CD14-positive monocyte (primary cell): ENCODE results near the gene SLC2A4RG. TPM values are rescaled to one million over a fixed set of nuclear protein-coding genes. Genes with fewer than 3 reads are reported as not detected.

Experiments used
- DNase-seq, 3 donors: peaks; one replicate each; pipeline ENCODE4 v3.0.0-alpha.2; 2011 to 2022
- H2AFZ ChIP-seq: 2 replicates; pipeline ENCODE4 v1.6.0; 2012; ENCODE audit warnings: mild to moderate bottlenecking, low read depth, low read length, inconsistent platforms; ENCODE audit not compliant: insufficient read depth, poor library complexity, severe bottlenecking
- H3K27ac ChIP-seq, 2 donors: 1 replicate in 1 of 2; 2 replicates in 1 of 2; pipeline ENCODE4 v1.5.1; 2012 to 2013; ENCODE audit warnings: low read length in 2 of 2, control low read depth in 1 of 2, inconsistent platforms in 1 of 2, low read depth in 1 of 2, mild to moderate bottlenecking in 1 of 2
- H3K27me3 ChIP-seq, 2 donors: one replicate each; pipeline versions ENCODE4 v1.6.0 to v1.6.1; 2011 to 2013; ENCODE audit warnings: low read length in 2 of 2; ENCODE audit not compliant: control insufficient read depth in 2 of 2, insufficient read depth in 2 of 2
- H3K36me3 ChIP-seq, 2 donors: replicated peaks in 1 of 2; 1 replicate in 1 of 2; 2 replicates in 1 of 2; pipeline versions ENCODE4 v1.5.1 to v1.6.1; 2012 to 2013; ENCODE audit warnings: low read length in 2 of 2, control low read depth in 1 of 2, inconsistent platforms in 1 of 2, mild to moderate bottlenecking in 1 of 2; ENCODE audit not compliant: insufficient read depth in 2 of 2, control insufficient read depth in 1 of 2
- H3K4me1 ChIP-seq, 2 donors: 1 replicate in 1 of 2; 2 replicates in 1 of 2; pipeline versions ENCODE4 v1.5.1 to v1.6.1; 2012 to 2013; ENCODE audit warnings: low read length in 2 of 2, control low read depth in 1 of 2, inconsistent platforms in 1 of 2, mild to moderate bottlenecking in 1 of 2, moderate library complexity in 1 of 2; ENCODE audit not compliant: insufficient read depth in 2 of 2, control insufficient read depth in 1 of 2
- H3K4me2 ChIP-seq: replicated peaks from 2 replicates; pipeline ENCODE3; 2012; ENCODE audit warnings: low read length, moderate library complexity, mild to moderate bottlenecking; ENCODE audit not compliant: poor library complexity, severe bottlenecking; ENCODE audit errors: extremely low read depth
- H3K4me3 ChIP-seq, 3 experiments: fragments of 200-600 bp in 1 of 3; sonication (generic) in 1 of 3; replicated peaks in 1 of 3; 1 replicate in 2 of 3; 2 replicates in 1 of 3; pipeline ENCODE4 v1.5.1; 2011 to 2013; ENCODE audit warnings: low read length in 3 of 3, mild to moderate bottlenecking in 3 of 3, control low read depth in 2 of 3, low read depth in 2 of 3, inconsistent platforms in 1 of 3, moderate library complexity in 1 of 3
- H3K79me2 ChIP-seq: 2 replicates; pipeline ENCODE4 v1.6.0; 2012; ENCODE audit warnings: mild to moderate bottlenecking, control low read depth, inconsistent platforms, low read length, moderate library complexity; ENCODE audit not compliant: insufficient read depth
- H3K9ac ChIP-seq: 2 replicates; pipeline ENCODE4 v1.6.0; 2017; ENCODE audit warnings: low read length, mild to moderate bottlenecking; ENCODE audit not compliant: insufficient read depth, poor library complexity, severe bottlenecking
- H3K9me3 ChIP-seq, 2 donors: replicated peaks in 1 of 2; 1 replicate in 1 of 2; 2 replicates in 1 of 2; pipeline versions ENCODE4 v1.5.1 to v1.6.1; 2012 to 2013; ENCODE audit warnings: low read length in 2 of 2, control low read depth in 1 of 2; ENCODE audit not compliant: control insufficient read depth in 1 of 2, insufficient read depth in 1 of 2
- H4K20me1 ChIP-seq: 2 replicates; pipeline ENCODE4 v1.6.0; 2012; ENCODE audit warnings: mild to moderate bottlenecking, low read length, control low read depth, moderate library complexity; ENCODE audit not compliant: insufficient read depth
- H3K27ac Mint-ChIP-seq, 7 donors: one replicate each; pipeline ENCODE4 v1.8.0; 2020; ENCODE audit warnings: mild to moderate bottlenecking in 7 of 7, mixed read lengths in 7 of 7, moderate library complexity in 6 of 7, inconsistent platforms in 2 of 7
- H3K27me3 Mint-ChIP-seq, 3 donors: one replicate each; pipeline ENCODE4 v1.8.0; 2021 to 2022; ENCODE audit warnings: low read depth in 3 of 3, mild to moderate bottlenecking in 3 of 3, mixed read lengths in 3 of 3, moderate library complexity in 3 of 3, inconsistent platforms in 1 of 3
- H3K36me3 Mint-ChIP-seq, 2 donors: one replicate each; pipeline ENCODE4 v1.8.0; 2020; ENCODE audit warnings: mixed read lengths in 2 of 2, inconsistent platforms in 1 of 2, mild to moderate bottlenecking in 1 of 2
- H3K4me1 Mint-ChIP-seq: one replicate; pipeline ENCODE4 v1.8.0; 2020; ENCODE audit warnings: mild to moderate bottlenecking, mixed read lengths
- H3K4me3 Mint-ChIP-seq, 2 donors: one replicate each; pipeline ENCODE4 v1.8.0; 2020; ENCODE audit warnings: mild to moderate bottlenecking in 2 of 2, mixed read lengths in 2 of 2, moderate library complexity in 1 of 2
- H3K9me3 Mint-ChIP-seq, 7 donors: one replicate each; pipeline ENCODE4 v1.8.0; 2020 to 2022; ENCODE audit warnings: mixed read lengths in 7 of 7, mild to moderate bottlenecking in 6 of 7, moderate library complexity in 6 of 7, inconsistent platforms in 2 of 7
- CTCF ChIP-seq: fragments of 200-600 bp; IDR thresholded peaks from one replicate; pipeline ENCODE4 v1.8.0; 2022; ENCODE audit warnings: antibody characterized with exemption, mild to moderate bottlenecking
- WGBS: methylation state at CpG from one replicate; pipeline ENCODE4 v1.1.5; 2013; ENCODE audit warnings: missing lambda C conversion rate; ENCODE audit not compliant: insufficient coverage; 5-methylcytosine and 5-hydroxymethylcytosine counted together
- intact Hi-C, 2 donors: fragments of 100-400 bp; cut with micrococcal nuclease; formaldehyde crosslinking; loops; one replicate each; pipeline versions ENCODE4 v1.15.0 to v1.15.1; 2023
- polyA plus RNA-seq, 3 donors: library from polyadenylated mRNA; depleted of rRNA in 1 of 3; unstranded in 2 of 3; stranded (reverse) in 1 of 3; fragments of 300-500 nt in 2 of 3; fragments of >200 nt in 1 of 3; fragmentation: Illumina TruSeq in 2 of 3; gene quantifications; 1 replicate in 2 of 3; 2 replicates in 1 of 3; pipeline ENCODE4 v1.2.3, GENCODE V29; 2012 to 2021

Gene SLC2A4RG
- polyA plus RNA-seq, 3 donors = 0.46 to 21.0 (median 1.5) TPM

GRCh38 chr20:63701051-63701328, 38.6 kb upstream of the SLC2A4RG start:
- Mint-ChIP-seq H3K27me3 (peaks cover 3 to 20% (median 3%) of the 10 kb centered on the region in 3 donors), H3K36me3 (peaks cover 21 to 31% of the 10 kb centered on the region in 2 donors), H3K4me1 (peaks cover 15% of the 10 kb centered on the region), H3K27ac (no peak overlapping the region), H3K9me3 (no peaks in the 10 kb centered on the region), H3K4me3 (no peak overlapping the region)
- Histone ChIP-seq H3K36me3 (peaks cover 22 to 23% of the 10 kb centered on the region in 2 donors), H3K4me1 (peaks cover 14 to 16% of the 10 kb centered on the region in 2 donors), H3K27ac (no peak overlapping the region), H3K79me2 (peaks cover 10% of the 10 kb centered on the region), H3K4me3 (no peak overlapping the region), H2AFZ (no peak overlapping the region), H3K9ac (no peak overlapping the region), H3K27me3 (peaks cover 0 to 12% of the 10 kb centered on the region in 2 donors), H4K20me1 (peaks cover 63% of the 10 kb centered on the region), H3K9me3 (no peaks in the 10 kb centered on the region), H3K4me2 (no peak overlapping the region)
- DNase-seq = no peak
- TF ChIP-seq CTCF = no peak
- WGBS = 89% methylated on average over 3 of the region's 5 CpGs
- intact Hi-C loops = no loop called here

DNA sequence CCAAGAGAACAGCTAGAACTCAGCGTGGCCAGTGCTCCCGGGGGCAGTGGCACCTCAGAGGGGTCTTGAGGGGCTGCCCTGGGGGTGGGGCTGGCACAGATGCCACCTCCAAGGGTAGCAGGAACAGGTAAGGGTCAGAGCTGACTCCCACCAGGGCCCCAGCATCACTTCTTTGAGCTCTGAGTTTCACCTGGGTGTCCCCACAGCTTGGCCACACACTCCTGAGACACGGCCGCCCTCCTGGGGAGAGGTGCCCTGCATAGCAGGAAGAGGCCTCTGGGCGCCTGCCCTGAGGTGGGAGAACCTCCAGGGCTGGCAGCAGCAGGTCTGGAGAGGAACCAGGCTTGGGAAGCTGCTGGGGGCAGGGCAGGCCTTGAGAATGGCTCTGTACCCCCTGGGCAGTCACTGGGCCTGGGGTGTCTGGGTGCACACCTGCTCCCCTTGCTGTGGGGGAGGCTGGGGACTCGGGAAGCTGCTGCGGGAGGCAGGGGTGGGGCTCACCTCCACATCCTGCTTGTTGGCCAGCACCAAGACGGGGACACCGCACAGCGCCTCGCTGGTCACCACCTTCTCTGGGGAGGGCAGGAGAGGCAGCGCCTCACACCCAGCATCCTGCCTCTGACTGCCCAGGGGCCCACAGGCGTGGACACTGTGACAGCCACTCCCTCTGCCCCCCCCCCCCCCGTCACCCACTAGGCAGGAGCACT, 38.1 kb upstream of the SLC2A4RG start:
- Mint-ChIP-seq H3K27ac (no peak overlapping the region), H3K36me3 (peaks cover 22 to 36% of the 10 kb centered on the region in 2 donors), H3K9me3 (no peaks in the 10 kb centered on the region), H3K4me3 (no peak overlapping the region), H3K27me3 (peaks cover 3 to 15% (median 3%) of the 10 kb centered on the region in 3 donors), H3K4me1 (peaks cover 13% of the 10 kb centered on the region)
- DNase-seq = no peak
- 90% methylated on average over 11 of the region's 14 CpGs for whole genome bisulfite sequencing
- peaks cover 13 to 14% of the 10 kb centered on the region in 2 donors for H3K4me1 ChIP-seq
- no peak overlapping the region for H3K9ac ChIP-seq
- peaks cover 0 to 11% of the 10 kb centered on the region in 2 donors for H3K27me3 ChIP-seq
- peaks cover 14% of the 10 kb centered on the region for H3K79me2 ChIP-seq
- intact Hi-C loops = no loop called here
- no peak overlapping the region for H2AFZ ChIP-seq
- H3K4me3 ChIP-seq = no peak overlapping the region
- peaks cover 63% of the 10 kb centered on the region for H4K20me1 ChIP-seq
- peaks cover 27% of the 10 kb centered on the region in 2 donors for H3K36me3 ChIP-seq
- no peak for TF ChIP-seq CTCF
- no peak overlapping the region for H3K4me2 ChIP-seq
- no peaks in the 10 kb centered on the region for H3K9me3 ChIP-seq
- H3K27ac ChIP-seq = no peak overlapping the region
